Measurements from ENCODE around the gene PREX1. TPM values are rescaled to one million over a fixed set of nuclear protein-coding genes. Genes with fewer than 3 reads are reported as not detected.

The PREX1 gene
- total RNA-seq, 2 donors from 2014 or later, result 11.5 to 21.7 TPM

DNA sequence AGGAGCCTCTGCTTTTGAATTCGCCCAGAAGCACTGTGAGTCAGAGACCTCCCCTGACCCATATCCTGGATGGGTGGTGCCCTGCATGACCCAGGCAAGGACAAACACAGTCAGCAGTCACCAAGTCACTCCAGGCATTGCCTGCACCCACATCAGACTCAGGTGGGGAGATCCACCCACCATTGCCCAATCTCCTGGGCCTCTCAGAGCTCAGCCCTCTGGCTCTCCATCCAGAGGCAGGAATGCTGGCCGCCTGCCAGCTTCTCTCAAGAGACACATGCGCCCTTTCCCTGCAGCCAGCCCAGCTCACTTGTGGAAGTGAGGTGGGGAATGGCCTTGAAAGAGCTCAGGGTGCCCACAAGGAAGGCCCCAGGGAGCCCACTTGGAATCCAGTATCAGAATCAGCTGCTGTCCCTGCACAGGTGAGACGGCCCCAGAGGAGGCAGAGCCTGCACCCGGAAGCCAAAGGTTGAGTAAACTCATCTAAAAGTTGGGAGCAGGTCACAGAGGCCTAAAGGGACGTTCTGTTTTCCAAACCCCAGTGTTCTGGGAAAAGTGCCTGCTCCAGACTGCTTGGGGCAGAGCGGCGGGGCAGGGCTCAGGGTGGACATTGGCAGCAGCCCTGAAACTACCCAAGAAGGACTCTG lies 129.8 kb downstream of the PREX1 start:
- Histone ChIP-seq H3K4me1 (peaks cover 0 to 19% of the 10 kb centered on the region in 2 donors), H3K27me3 (no peaks in the 10 kb centered on the region), H3K9me3 (no peaks in the 10 kb centered on the region), H3K36me3 (no peaks in the 10 kb centered on the region), H3K27ac (peak overlapping the region; percentile 22 to 36), H3K4me3 (no peak overlapping the region)
- no peak for DNase-seq (ENCODE audit: low spot score)
- no peak for TF ChIP-seq CTCF (IDR thresholded peaks at IDR 0.05)

DNA sequence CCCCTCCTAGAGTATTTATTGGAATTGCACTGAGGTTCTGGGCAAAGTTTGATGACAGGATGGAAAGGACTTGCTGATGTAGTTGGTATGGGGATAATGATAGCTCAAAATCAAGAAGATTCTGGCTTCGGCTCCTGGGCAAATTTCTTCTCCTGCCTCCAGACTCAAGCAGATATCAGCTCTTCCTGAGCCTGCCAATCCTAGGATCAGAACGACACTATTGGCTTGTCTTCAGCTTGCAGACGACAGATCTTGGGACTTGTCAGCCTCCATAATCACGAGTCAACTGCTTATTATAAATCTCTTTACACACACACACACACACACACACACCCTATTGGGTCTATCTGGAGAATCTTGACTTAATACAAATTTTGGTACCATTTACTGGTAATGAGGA lies 131.1 kb downstream of the PREX1 start:
- Histone ChIP-seq H3K4me1 (peaks cover 0 to 13% of the 10 kb centered on the region in 2 donors), H3K9me3 (no peaks in the 10 kb centered on the region), H3K27ac (no peak overlapping the region), H3K36me3 (no peaks in the 10 kb centered on the region), H3K27me3 (no peaks in the 10 kb centered on the region), H3K4me3 (no peak overlapping the region)
- no peak for DNase-seq (ENCODE audit: low spot score)
- no peak for TF ChIP-seq CTCF (IDR thresholded peaks at IDR 0.05)

- peaks cover 0 to 13% of the 10 kb centered on the region in 2 donors for H3K4me1 ChIP-seq
- no peak overlapping the region for H3K27ac ChIP-seq
- no peaks in the 10 kb centered on the region for H3K36me3 ChIP-seq
- no peak for TF ChIP-seq CTCF (IDR thresholded peaks at IDR 0.05)
- no peak for DNase-seq (ENCODE audit: low spot score)
- no peak overlapping the region for H3K4me3 ChIP-seq
- H3K9me3 ChIP-seq, result no peaks in the 10 kb centered on the region
- H3K27me3 ChIP-seq, result no peaks in the 10 kb centered on the region
Measured at GRCh38 chr20:48695738-48696137, 132.1 kb downstream of the PREX1 start.

DNA sequence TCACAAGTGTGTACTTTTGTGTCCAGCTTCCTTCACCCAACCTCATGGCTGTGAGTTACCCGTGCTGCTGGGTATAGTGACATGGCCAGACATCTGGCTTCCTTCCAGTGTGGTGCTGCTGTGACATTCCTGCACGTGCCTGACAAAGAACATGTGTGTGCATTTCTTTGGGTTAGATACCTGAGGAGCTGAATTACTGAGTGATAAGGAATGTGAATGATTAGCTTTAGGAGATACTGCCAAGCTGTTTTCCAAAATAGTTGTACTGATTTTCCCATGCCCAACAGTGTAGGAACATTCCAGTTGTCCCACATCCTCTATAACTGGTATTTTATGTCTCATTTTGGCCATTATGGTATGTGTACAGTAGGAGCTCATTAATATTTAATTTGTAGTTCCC lies 132.5 kb downstream of the PREX1 start:
- Histone ChIP-seq H3K9me3 (no peaks in the 10 kb centered on the region), H3K36me3 (no peaks in the 10 kb centered on the region), H3K27me3 (no peaks in the 10 kb centered on the region), H3K4me1 (peaks cover 0 to 13% of the 10 kb centered on the region in 2 donors), H3K27ac (no peak overlapping the region), H3K4me3 (no peak overlapping the region)
- DNase-seq (ENCODE audit: low spot score), result no peak
- no peak for TF ChIP-seq CTCF (IDR thresholded peaks at IDR 0.05)

- Histone ChIP-seq H3K4me3 (no peak overlapping the region), H3K27me3 (no peaks in the 10 kb centered on the region), H3K9me3 (no peaks in the 10 kb centered on the region), H3K36me3 (no peaks in the 10 kb centered on the region), H3K4me1 (peaks cover 0 to 13% of the 10 kb centered on the region in 2 donors), H3K27ac (no peak overlapping the region)
- no peak for TF ChIP-seq CTCF (IDR thresholded peaks at IDR 0.05)
- DNase-seq (ENCODE audit: low spot score), result no peak
Measured at GRCh38 chr20:48694381-48694865, 133.4 kb downstream of the PREX1 start.

GRCh38 chr20:48691523-48691922 lies 136.3 kb downstream of the PREX1 start:
- Histone ChIP-seq H3K27ac (no peak overlapping the region), H3K4me3 (no peak overlapping the region), H3K4me1 (peaks cover 0 to 16% of the 10 kb centered on the region in 2 donors), H3K36me3 (no peaks in the 10 kb centered on the region), H3K9me3 (no peaks in the 10 kb centered on the region), H3K27me3 (no peaks in the 10 kb centered on the region)
- TF ChIP-seq CTCF (IDR thresholded peaks at IDR 0.05), result no peak
- no peak for DNase-seq (ENCODE audit: low spot score)
